NK-92 (cell line): ENCODE data around the gene SLAMF6.

Experiments
- DNase-seq: peaks from one replicate; lab custom pipeline; 2025; ENCODE audit not compliant: unreplicated experiment; lab: John Stamatoyannopoulos, UW

The SLAMF6 gene

DNA sequence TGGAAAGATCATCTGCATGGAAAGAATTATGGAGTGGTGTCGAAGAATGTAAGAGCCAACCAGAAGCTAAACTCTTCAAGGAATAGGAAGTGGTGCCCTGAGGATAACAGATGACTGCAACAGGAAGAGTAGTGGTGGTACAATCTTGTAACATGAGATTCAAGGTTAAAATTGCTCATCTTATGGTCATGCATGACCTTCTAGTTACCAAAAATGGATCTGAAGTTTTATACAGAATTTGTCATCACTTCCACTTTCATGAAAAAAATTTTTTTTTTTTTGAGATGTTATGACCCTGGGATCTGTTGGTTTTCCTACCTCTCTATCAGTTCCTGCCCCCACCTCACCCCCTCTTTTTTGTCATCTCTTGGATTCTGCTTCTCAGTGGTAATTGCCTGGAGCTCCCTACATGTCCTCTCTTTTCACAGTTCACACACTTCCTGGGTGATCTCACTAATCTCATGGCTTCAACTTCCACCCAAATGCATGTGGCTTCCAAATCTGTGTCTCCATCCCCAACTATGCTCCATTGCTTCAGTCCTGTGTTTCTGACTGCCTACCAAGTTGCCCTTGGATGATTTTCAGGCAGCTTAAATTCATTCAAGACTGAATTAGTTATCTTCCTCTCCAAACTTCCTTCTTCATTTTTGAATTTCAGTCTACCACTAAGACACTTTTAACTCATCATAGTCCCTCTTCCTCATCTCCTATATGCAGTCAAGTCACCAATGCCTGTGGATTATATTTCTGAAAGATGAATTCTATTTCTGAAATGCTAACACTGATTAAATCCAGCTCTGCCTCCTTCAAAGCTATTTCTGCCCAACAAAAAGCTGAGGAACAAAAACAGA is 48.4 kb downstream of the SLAMF6 start:
- DNase-seq = no peak

DNA sequence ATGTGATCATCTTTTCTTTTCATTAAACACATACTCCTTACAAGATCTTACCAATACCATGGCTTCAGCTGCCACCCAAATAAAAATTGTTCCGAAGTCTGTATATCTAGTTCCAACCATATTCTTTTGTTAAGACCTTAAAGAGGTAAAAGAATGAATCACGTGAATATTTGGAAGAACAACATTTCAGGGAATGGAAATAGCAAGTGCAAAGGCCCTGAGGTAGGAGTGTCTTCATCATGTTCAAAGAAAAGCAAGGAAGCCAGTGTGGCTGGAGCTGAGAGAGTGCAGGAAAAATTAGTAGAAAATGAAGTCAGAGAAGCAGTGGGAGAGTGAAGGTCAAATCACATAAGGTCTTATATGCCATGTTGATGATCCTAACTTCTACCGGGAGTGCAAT is 50.9 kb downstream of the SLAMF6 start:
- no peak for DNase-seq

DNA sequence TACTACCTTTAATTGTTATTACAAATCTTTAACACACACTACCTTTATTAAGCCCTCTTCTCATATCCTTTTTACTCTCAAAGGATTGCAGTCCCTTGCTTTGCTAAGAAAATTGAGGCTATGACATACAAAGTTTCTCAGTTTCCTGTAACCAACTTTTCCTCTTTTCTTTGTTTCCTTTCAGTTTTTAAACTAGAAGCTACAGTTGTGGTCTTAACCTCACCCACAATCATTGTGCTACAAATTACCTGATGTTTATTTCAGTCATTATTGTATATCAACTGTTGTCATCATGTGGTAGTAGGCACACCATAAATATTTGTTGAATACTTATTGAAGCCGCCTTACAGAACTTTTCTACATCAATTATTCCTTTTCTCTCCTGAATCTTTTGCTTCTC is 51.8 kb downstream of the SLAMF6 start:
- DNase-seq = no peak

DNA sequence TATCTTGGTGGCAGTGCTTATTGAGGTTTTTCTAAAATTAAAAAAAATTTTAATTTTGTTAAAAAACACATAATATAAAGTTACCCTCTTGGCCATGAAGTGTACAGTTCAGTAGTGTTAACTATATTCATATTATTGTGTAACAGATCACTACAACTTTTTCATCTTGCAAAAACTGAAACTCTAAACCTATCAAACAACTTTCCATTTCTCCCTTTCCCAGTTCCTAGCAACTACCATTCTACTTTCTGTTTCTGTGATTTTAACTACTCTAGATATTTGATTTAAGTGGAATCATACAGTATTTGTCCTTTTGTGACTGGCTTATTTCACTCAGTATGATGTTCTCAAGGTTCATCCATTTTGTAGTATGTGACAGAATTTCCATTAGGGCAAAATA is 55.5 kb downstream of the SLAMF6 start:
- DNase-seq = no peak

DNA sequence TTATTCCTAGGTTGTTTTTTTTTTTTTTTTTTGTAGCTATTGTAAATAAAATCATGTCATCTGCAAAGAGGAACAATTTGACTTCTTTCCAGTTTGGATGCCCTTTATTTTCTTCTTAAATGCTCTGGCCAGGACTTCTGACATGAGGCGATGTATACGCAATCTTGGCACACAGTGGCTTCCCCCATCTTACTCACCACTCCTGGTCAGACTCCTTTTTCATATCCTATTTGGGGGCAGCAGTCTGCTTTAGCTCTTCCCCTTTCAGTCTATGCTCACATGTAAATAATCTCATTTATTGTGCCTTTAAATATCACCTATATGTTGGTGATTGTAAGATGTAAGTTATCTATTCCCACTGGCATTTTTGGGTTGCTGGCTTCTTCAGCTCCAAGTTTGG is 56.1 kb downstream of the SLAMF6 start:
- no peak for DNase-seq

DNA sequence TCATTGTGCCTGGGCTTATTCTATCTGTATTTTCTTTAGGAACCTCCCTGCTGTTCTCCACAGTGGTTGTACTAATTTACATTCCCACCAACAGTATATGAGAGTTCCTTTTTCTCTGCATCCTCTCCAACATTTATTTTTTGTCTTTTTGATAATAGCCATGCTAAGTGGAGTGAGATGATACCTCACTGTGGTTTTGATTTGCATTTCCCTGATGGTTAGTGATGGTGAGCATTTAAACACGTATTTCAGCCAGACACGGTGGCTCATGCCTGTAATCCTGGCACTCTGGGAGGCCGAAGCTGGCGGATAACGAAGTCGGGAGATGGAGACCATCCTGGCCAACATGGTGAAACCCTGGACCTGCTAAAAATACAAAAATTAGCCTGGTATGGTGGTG is 57.9 kb downstream of the SLAMF6 start:
- DNase-seq = no peak

DNA sequence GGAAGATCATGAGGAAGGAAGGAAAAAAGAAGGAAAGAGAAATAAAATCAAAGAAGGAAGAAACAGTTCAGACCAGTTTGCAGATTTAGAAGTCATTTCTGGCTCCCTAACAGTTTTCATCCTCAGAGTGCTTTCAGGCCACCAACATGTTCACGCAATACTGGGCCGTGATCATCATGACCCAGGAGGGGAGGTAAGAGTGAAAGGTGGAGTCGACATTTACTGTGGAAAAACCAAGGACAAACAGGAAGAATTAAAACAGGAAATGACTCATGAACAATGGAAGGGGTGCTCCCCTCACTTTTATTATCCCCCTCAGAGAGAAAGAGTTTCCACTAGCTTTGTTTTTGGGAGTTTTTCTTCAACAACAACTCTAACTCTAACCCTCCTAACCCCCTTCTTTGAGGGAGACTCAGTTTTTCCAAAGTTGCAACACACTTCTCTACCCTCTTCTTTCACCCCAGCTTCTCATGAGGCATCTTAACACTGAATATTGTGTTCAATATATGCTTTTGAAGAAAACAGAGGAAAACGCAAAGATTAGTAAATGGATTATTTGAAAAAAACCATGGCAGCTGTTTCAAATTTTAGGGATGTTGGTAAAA is 62.3 kb downstream of the SLAMF6 start:
- DNase-seq = no peak

DNA sequence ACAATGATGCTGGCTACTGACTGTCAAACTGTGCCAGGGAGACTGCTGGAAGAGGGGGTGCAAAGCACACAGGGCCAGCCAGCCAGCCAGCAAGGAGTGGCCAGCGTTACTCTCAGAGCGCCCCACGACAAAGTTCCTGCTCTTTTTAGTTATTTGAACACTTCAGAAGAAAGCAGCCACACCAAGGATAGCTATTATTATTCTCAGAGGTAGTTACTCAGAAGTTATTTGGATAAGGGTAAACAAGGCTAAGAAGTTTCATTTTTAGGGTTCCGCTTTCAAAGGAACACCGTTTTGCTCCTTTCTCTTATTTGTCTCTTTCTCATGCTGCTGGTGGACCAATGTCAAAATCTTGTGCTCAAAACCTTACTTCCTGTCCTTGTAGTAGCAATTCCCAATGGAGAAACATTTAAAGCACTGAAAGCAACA is 62.8 kb downstream of the SLAMF6 start:
- DNase-seq = no peak

DNA sequence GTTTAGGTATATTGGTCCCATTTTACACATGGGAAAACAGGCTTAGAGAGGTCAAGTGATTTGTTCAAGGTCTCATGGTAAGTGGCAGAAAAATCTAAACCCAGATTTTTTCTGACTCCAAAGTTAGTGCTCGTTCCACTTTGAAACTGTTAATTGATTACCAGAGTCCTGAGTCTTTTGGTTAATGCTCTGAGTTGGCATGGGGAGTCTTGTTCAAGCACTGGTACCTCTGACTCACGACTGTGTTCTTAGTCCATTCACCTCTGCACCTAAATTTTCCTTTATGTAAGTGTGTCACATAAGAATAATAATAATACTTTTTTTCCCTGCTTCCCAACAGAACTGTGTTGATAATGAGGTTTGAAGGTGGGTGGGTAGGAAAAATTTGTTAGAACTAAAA is 63.4 kb downstream of the SLAMF6 start:
- DNase-seq = no peak

DNA sequence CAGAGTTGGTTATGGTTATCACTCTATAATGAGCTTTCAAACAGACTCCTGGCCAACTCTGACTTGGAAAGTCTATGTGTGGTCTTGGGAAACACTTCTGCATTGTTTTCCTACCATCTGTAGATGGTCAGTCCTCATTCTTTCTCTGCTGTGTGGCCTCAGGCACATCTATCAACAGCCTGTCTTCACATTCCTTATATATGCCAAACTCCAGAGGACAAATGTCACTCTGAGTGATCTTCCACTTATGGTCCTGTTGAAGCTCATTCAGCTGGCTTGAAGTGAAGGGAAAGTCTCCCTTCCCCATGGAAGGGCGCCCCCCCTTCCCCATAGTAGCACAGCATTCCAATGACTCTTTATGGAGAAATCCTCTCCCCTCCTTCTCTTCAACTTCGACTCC is 64.0 kb downstream of the SLAMF6 start:
- DNase-seq = no peak

DNA sequence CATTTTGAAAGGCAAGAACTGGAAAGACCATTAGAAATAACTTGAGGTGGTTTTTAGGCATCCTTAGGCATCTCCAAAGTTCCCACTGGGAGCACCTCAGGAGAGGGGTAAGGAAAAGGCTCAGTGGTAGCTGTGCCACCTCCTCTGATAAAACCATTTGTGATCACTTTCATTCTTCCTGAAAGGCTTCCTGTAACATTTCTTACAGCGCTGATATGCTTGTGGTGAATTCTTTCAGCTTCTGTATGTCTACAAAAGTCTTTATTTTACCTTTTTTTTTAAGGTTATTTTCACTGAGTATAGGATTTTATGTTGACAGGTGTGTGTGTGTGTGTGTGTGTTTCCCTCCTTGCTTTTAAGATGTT is 67.9 kb downstream of the SLAMF6 start:
- DNase-seq = no peak

DNA sequence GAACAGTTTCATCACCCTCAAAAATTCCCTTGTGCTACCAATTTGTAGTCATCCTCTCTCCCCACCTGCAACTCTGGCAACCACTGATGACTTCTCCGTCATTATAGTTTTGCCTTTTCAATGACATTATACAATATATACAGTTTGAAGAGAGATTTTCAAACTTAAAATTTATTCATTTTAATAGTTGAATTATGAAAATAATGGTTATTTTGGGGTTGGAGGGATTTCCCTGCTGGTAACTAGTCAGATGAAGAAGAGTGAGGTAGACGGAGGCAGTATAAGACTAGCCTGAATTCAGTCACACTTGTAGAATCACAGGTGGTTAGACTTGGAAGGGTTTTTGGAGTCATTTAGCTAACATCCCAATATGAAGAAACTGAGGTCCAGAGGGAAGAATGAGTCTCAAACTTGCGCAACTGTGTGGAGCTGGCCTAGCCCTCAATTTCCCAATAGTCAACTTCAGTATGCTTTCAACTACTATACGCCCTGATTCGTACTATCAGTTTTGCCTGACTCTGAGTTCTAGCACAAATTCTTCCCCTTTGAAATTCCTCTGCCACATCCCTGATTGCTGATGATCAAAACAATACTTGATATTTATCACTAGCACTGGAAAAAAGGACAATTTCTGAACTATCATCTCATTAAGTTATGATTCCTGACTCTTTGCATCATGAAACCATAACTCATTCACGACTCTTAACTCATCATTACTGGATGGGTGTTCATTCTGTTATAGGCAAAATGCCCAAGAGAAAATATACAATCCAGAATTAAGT is 68.5 kb downstream of the SLAMF6 start:
- DNase-seq = no peak

DNA sequence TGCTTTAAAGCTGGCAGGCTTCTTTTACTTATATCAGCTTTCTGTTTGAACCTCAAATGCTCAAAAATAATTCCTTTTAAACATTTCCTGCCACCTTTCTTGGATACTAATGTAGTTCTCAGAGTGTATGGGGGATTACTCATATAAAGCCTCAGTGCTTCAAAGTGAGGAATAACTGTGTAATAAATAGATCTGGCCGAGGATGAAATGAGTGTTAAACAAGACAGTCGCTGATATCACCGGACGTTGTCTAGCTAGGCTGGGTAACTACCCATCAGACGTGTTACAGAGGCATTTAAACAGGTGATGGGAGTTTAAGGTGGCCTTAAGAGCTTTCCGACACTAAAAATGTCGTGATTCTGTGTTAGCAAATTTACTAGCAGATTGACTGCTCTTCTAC is 69.6 kb downstream of the SLAMF6 start:
- DNase-seq = no peak

DNA sequence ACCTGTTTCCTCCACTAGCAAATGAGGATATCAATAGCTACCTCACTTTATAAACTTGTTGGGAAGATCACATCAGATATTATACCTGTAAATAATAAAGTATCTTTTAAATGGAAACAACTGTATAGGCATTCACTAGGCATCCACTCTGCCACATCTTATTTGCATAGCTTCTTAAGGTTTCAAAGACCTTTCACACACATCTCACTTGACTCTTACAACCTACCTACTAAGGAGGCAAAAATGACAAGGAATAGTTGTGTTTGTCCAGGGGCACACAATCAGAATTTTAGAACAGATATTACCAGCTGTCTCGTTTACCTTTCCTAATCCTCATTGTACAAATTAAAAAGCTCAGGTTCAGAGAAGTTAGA is 71.2 kb downstream of the SLAMF6 start:
- DNase-seq = no peak

DNA sequence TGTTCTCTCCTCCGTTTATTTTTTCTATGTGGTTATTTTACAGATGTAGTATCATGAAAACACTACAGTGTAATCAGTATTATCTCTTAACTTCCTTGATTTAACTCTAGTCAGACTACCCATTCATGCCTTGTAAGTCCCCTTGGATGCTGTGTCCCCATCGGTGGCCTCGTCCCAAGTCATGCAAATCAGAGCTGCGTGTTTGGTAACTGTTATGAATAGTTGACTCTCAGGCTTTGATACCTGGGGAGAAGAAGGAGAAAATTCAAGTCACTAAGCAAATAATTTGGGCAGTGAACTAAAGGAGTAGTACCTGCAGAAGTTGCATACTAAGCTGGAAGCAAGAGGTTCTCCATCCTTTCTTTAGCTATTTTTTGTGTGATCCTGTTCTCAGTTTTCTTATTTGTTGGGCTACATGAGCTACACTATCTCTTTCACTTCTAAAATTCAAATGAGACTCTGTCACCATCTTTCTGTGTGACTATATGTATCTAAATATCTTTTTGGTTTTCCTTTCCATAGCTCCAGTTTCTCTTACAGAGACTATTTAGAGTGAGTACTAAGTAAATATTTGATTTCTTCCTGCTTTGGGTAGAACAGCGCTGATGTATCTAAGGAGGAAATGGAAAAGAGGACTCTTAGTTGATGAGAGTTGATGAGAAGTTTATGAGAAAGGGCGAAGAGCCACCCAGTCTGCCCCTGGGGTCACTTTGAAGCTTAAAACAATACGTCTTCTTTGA is 71.8 kb downstream of the SLAMF6 start:
- no peak for DNase-seq

DNA sequence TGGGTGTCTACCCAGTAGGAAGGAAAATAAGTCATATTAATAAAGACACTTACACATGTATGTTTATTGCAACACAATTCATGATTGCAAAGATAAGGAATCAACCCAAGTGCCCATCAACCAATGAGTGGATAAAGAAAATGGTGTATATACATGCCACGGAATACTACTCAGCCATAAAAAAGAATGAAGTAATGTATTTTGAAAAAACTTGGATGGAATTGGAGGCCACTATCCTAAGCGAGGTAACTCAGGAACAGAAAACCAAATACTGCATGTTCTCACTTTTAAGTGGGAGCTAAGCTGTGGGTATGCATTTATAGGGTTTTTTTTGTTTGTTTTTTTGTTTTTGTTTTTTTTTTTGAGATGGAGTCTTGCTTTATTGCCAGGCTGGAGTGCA is 73.6 kb downstream of the SLAMF6 start:
- no peak for DNase-seq

DNA sequence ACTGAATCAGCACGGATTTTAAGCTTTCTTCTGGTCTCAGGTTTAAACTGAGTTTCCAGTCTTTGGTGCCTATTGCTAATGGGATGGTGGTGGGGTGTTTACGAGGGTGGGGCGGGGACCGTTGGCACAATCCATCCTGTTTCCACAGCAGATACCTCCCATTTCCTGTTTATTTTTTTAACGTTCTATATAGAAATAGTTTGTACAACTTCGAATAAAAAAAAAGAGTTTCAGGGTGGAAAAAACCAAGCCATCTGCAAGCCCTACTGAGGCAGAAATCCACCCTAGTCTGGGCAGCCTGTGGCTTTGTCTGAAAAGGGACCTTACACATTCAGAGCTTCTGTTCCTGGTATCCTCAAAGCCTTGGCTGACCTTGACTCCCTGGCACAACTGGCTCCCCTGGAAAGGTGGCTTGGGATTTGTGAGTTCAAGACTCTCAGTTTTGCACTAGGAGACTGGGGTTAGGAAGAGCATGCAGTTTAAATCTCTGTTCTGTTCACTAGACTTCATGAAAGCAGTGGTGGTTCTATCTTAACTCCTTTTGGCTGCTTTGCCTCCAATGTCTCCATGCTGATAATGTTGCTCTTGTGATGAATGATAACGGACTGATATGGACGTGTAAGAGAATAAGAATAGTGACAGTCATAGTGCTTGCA is 76.0 kb downstream of the SLAMF6 start:
- DNase-seq = no peak

DNA sequence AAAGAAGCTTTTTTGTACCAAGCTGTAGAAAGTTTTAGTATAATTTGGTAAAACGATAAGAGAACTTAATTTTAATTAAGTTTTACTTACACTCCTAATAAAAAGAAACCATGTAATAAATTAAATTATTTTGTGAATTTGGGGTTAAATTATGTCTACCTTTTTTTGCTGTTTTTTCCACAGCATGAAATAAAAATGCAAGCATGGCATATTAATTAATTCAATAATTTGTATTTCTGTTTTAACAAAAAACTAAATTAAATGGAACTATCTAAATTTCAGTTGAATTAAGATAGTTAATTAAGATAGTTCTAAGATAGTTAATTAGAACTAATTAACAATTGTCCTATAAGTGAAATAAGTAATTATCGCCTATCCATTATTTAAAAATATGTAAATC is 83.3 kb downstream of the SLAMF6 start:
- DNase-seq = no peak

DNA sequence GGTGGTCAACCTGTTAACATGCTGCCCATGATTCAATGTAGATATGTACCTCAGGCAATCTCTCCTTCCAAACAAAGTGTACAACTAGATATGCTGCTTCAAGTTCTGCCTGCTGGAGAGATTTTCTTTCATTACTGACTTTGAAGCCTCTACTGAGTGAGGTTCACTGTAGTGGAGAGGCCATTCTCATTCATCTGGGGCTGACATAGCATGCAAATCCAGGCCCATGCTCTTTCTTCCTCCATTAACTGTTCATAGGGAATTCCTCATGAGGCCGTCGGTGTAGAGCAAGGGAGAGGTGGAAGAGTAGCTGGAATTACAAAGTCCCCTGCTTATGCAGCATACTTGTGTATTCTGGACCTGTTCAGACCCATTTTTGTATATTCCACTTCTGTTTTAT is 84.1 kb downstream of the SLAMF6 start:
- no peak for DNase-seq

DNA sequence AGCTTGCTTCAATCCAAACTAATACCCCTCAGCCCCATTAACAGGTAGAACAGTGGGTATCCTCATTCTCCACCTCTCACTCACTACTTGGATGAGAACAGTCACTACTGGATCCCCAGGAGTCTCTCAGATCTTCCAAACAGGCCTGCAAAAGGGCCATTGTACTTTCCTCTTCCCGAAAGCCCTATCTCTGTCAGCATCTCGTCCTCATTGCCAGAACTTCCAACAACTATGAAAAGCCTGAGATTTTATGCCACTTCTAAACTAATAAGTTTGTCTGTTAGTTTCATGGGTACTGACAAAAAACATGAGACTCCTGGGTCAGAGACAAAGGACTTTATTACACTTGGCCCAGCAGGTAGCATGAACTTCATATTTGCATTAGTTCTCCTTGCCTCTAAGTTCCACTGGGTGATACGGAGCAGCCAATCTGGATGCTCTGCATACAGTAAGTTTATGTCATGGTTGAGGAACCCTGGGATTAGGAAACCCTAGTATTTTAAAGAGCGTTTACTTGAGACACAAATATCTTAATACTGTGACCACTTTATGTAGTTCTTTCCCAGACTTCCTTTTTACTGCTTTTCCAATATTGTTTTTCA is 84.6 kb downstream of the SLAMF6 start:
- no peak for DNase-seq
